GM19099 (cell line): Measurements from ENCODE around the gene SPAG9.
A peak's percentile ranks its signal among the peaks of the same experiment; 100 is the strongest.

Experiments used
- POLR2A ChIP-seq: IDR thresholded peaks from 3 replicates; pipeline ENCODE4 v1.6.1; 2011; ENCODE audit warnings: low read depth; ENCODE audit not compliant: insufficient read length; ENCODE audit errors: extremely low read depth

SPAG9 gene, protein sequence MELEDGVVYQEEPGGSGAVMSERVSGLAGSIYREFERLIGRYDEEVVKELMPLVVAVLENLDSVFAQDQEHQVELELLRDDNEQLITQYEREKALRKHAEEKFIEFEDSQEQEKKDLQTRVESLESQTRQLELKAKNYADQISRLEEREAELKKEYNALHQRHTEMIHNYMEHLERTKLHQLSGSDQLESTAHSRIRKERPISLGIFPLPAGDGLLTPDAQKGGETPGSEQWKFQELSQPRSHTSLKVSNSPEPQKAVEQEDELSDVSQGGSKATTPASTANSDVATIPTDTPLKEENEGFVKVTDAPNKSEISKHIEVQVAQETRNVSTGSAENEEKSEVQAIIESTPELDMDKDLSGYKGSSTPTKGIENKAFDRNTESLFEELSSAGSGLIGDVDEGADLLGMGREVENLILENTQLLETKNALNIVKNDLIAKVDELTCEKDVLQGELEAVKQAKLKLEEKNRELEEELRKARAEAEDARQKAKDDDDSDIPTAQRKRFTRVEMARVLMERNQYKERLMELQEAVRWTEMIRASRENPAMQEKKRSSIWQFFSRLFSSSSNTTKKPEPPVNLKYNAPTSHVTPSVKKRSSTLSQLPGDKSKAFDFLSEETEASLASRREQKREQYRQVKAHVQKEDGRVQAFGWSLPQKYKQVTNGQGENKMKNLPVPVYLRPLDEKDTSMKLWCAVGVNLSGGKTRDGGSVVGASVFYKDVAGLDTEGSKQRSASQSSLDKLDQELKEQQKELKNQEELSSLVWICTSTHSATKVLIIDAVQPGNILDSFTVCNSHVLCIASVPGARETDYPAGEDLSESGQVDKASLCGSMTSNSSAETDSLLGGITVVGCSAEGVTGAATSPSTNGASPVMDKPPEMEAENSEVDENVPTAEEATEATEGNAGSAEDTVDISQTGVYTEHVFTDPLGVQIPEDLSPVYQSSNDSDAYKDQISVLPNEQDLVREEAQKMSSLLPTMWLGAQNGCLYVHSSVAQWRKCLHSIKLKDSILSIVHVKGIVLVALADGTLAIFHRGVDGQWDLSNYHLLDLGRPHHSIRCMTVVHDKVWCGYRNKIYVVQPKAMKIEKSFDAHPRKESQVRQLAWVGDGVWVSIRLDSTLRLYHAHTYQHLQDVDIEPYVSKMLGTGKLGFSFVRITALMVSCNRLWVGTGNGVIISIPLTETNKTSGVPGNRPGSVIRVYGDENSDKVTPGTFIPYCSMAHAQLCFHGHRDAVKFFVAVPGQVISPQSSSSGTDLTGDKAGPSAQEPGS (N-terminal part only)

DNA sequence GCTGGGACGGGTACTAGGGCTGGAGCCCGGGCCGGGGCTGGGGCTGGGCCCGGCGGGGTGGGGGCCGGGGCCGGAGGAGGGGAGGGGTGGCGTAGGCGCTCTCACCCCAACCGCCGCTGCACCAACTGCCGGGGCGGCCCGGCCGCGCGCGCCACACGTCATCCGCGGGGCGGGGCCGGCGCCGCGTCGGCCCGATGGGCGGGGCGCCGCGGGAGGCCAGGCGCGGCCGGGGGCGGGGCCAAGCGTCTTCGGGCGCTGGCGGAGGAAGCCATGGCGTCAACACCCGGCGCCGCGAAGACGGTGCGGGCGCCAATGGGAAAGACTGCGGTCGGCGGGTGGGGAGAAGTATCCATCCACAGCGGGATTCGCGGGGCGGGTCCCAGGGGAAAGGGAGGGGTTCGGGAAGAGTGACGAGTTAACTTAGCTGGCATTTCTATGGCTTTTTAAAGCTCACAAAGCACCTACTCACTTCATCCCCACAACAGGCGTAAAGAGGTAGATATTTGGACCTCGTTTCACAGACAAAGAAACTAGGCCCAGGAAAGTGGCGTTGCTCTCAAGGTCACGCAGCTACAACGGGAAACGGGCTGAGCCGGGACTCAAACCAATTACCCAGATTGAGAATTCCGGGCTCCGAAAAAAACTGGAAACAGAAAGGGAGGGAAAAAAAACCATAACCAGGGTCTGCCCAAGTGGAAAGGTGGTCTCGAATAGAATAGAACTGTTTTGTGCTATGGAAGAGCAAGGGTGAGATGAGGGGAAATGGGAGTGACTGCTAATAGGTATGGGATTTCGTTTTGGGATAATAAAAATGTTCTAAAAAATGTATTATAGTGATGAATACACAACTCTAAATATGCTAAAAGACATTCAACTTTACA is at the start of gene SPAG9:
Gene SPAG9 (minus strand): TSS at position 130 of the 881 bp plus-strand sequence. CDS start 212 bp downstream, outside the sequence.
- TF ChIP-seq POLR2A, result peak; percentile 83

GRCh38 chr17:51169340-51169739 is 48.7 kb upstream of the SPAG9 start:
- TF ChIP-seq POLR2A, result no peak

- TF ChIP-seq POLR2A, result no peak
These were observed 46.6 kb upstream of the SPAG9 start for GRCh38 chr17:51166987-51167931.

DNA sequence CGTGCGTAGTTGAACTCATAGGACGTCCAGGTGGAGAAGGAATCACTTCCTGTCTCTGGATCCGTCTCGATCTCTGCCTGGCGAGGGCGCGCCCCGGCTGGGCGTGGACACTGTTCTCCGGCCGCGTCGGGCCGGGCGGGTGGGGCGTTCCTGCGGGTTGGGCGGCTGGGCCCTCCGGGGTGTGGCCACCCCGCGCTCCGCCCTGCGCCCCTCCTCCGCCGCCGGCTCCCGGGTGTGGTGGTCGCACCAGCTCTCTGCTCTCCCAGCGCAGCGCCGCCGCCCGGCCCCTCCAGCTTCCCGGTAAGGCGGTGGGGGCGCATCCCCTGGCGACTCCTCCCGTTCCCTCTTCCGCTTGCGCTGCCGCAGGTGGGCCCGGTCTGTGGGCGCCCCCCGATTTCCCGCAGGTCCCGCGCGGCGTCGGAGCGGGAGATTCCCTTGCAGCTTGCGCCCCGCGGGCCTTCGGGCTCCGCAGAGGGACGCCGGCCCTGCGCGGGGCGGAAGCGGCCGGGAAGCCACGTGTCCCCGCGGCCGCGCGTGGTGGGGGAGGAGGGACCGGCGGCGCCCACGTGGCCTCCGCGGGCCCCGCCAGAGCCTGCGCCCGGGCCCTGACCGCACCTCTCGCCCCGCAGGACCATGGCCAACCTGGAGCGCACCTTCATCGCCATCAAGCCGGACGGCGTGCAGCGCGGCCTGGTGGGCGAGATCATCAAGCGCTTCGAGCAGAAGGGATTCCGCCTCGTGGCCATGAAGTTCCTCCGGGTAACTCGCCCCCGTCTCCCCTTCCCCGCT is 45.7 kb upstream of the SPAG9 start, which contains the start of gene NME2:
Gene NME2 (plus strand): TSS at position 214 of the 789 bp plus-strand sequence. CDS start 420 bp downstream, at position 634.
- TF ChIP-seq POLR2A, result peak; percentile 80

DNA sequence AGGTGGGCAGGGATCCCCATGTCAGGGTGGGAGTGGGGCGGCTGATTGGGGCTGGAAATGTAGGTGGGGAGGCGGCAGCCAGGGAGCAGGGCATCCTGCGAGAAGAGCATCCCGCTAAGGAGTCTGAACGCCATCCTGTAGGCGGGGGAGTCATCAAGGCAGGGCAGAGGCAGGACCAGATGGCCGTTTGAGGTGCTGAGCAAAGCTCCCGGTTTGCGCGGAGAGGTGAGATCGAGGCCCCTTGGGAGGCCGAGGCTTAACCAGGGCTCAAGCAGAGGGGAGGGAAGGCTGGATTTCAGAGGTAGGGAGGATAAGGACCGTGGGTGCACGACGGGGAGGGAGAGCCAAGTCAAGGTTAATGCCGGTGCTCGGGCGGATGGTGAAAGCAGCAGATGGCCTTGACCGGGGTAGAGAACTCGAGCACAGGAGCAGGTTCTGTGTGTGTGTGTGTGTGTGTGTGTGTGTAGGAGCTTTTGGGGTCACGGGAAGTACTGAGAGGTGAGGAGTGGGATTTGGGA is 45.1 kb upstream of the SPAG9 start:
- TF ChIP-seq POLR2A, result no peak

- no peak for TF ChIP-seq POLR2A
These were observed 44.4 kb upstream of the SPAG9 start for GRCh38 chr17:51164911-51165679.

DNA sequence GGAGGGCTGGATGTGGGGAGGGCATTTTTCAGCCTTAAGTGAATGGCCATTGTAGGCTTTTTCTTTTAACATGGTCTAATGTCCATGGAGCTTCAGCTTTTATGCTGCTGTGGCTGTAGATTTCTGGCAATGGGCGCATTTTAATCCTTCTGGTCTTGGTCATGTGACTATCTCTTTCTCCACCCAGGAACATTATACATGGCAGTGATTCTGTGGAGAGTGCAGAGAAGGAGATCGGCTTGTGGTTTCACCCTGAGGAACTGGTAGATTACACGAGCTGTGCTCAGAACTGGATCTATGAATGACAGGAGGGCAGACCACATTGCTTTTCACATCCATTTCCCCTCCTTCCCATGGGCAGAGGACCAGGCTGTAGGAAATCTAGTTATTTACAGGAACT is 40.9 kb upstream of the SPAG9 start:
- TF ChIP-seq POLR2A, result no peak

DNA sequence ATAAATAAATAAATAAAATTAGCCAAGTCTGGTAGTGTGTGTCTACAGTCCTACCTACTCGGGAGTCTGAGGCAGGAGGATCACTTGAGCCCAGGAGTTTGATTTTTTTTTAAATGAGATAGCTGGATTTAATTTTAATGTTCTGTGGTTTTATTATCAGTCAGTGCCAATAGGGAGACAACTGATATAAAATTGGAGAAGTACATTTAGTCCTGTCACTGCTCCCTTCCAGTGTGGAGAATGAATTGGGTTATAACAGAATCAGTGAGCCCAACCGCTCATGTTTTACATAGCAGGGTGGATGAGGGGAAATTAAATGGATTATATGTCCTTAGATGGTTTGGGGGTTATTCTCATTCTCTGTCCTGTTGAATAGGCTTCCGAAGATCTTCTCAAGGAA is 38.9 kb upstream of the SPAG9 start:
- no peak for TF ChIP-seq POLR2A

- TF ChIP-seq POLR2A, result no peak
These were observed 34.7 kb upstream of the SPAG9 start for GRCh38 chr17:51155416-51155815.

- no peak for TF ChIP-seq POLR2A
These were observed 33.5 kb upstream of the SPAG9 start for GRCh38 chr17:51154176-51154575.

GRCh38 chr17:51153210-51154072 is 32.8 kb upstream of the SPAG9 start, which contains the start of gene NME1:
NME1 (plus strand) TSS chr17:51153559; CDS start chr17:51155655, 2,096 bp downstream.
- TF ChIP-seq POLR2A, result peak; percentile 77
